Karpas-422 (cell line): ENCODE data around the gene CAPN12. TPM values are rescaled to one million over a fixed set of nuclear protein-coding genes. Genes with fewer than 3 reads are reported as not detected.

Experiments
- DNase-seq: peaks from one replicate; pipeline ENCODE4 v3.0.0-alpha.2; 2015
- H2AFZ ChIP-seq: fragments of 200-600 bp; sonication (generic); 2 replicates; pipeline ENCODE4 v1.6.1; 2014; ENCODE audit warnings: antibody characterized with exemption, low read length, mixed read lengths
- H3K27ac ChIP-seq: fragments of 200-600 bp; sonication (generic); 2 replicates; pipeline ENCODE4 v1.5.1; 2014; ENCODE audit warnings: mild to moderate bottlenecking, low read length, moderate library complexity
- H3K27me3 ChIP-seq: fragments of 200-600 bp; sonication (generic); 2 replicates; pipeline ENCODE4 v1.6.1; 2014; ENCODE audit warnings: low read length, mixed read lengths
- H3K36me3 ChIP-seq: fragments of 200-600 bp; sonication (generic); 2 replicates; pipeline ENCODE4 v1.6.1; 2014; ENCODE audit warnings: low read length, mixed read lengths; ENCODE audit not compliant: insufficient read depth
- H3K4me1 ChIP-seq: fragments of 200-600 bp; sonication (generic); 2 replicates; pipeline ENCODE4 v1.6.1; 2014; ENCODE audit warnings: mild to moderate bottlenecking, low read length, mixed read lengths
- H3K4me2 ChIP-seq: fragments of 200-600 bp; sonication (generic); 2 replicates; pipeline ENCODE4 v1.6.1; 2014; ENCODE audit warnings: low read length, low read depth, mild to moderate bottlenecking; ENCODE audit not compliant: poor library complexity, severe bottlenecking
- H3K4me3 ChIP-seq: fragments of 200-600 bp; sonication (generic); 2 replicates; pipeline ENCODE4 v1.5.1; 2014; ENCODE audit warnings: mild to moderate bottlenecking, antibody characterized with exemption, low read length, mixed read lengths
- H3K79me2 ChIP-seq: fragments of 200-600 bp; sonication (generic); 2 replicates; pipeline ENCODE4 v1.6.1; 2014; ENCODE audit warnings: mild to moderate bottlenecking, low read length, mixed read lengths
- H3K9ac ChIP-seq: fragments of 200-600 bp; sonication (generic); 2 replicates; pipeline ENCODE4 v1.6.0; 2014; ENCODE audit warnings: low read length
- H3K9me2 ChIP-seq: fragments of 200-600 bp; sonication (generic), shearing (Covaris generic); replicated peaks from 2 replicates; pipeline ENCODE4 v1.6.0; 2014; ENCODE audit warnings: mild to moderate bottlenecking, low read length, moderate library complexity; ENCODE audit not compliant: insufficient read depth
- H3K9me3 ChIP-seq: fragments of 300-700, 200-600 bp; sonication (generic); 2 replicates; pipeline ENCODE4 v1.6.1; 2014; ENCODE audit warnings: low read length, mixed read lengths
- H4K20me1 ChIP-seq: fragments of 200-600 bp; sonication (generic); 2 replicates; pipeline ENCODE4 v1.6.1; 2014; ENCODE audit warnings: mild to moderate bottlenecking, antibody characterized with exemption, low read length, low read depth; ENCODE audit not compliant: insufficient read depth
- total RNA-seq: library from RNA; depleted of rRNA; stranded (reverse); fragments of >200 nt; shearing (Covaris generic); gene quantifications from 2 replicates; pipeline ENCODE4 v1.2.3, GENCODE V29; 2014; ENCODE audit warnings: low replicate concordance

Gene CAPN12
- total RNA-seq, 1 experiment from 2014 or later, result not detected

DNA sequence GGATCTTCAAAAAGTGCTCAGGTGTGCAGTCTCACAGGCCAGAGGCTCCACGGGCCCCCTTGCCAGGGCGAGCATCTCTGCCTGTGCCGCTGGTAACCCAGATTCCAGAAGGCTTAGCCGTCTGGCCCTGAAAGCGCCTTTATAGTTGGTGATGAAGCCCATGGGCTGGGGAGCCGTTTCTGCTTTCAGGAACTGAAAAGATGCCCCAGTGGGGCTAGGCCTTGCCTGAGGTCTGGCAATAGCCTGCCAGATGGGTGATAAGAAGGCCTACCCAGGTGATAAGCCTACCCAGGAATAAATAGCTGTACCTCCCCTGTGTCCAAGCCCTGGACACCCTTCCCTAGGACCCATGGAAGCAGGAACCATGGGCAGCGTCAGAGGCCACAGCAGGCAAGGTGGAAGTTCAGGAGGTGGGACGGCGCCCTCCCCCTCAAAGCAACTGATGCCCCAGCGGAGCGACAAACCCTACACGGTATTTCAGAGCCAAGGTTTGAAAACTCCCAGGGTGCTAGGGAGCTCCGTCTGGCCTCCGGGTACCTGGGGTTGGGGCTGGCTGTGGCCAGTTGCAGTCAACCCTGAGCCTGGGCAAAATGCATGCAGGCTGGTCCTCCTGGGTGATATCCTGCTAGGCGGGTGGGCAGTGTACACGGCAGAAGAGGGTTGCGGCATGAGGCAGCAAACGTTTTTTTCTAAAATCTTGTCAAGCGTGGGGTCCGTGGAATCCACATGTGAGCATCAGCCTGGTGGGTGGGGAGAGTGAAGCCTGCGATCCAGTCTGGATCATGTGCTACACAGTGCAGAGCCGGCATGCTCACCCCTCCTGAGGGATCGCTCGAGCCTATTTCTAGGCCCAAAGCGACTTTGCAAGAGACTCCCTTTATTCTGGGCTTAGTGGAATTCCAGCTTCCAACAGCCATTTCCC, 51.6 kb downstream of the CAPN12 start:
- Histone ChIP-seq H4K20me1 (peaks cover 11% of the 10 kb centered on the region; the same call in 1 of the 2 replicates), H3K4me3 (no peak overlapping the region), H3K27me3 (no peaks in the 10 kb centered on the region), H3K36me3 (no peaks in the 10 kb centered on the region), H3K27ac (no peak overlapping the region), H3K79me2 (peaks cover 94% of the 10 kb centered on the region), H3K4me1 (peaks cover 39% of the 10 kb centered on the region), H3K9me2 (no peaks in the 10 kb centered on the region), H3K4me2 (no peak overlapping the region), H3K9ac (no peak overlapping the region), H3K9me3 (no peaks in the 10 kb centered on the region), H2AFZ (no peak overlapping the region)
- no peak for DNase-seq

DNA sequence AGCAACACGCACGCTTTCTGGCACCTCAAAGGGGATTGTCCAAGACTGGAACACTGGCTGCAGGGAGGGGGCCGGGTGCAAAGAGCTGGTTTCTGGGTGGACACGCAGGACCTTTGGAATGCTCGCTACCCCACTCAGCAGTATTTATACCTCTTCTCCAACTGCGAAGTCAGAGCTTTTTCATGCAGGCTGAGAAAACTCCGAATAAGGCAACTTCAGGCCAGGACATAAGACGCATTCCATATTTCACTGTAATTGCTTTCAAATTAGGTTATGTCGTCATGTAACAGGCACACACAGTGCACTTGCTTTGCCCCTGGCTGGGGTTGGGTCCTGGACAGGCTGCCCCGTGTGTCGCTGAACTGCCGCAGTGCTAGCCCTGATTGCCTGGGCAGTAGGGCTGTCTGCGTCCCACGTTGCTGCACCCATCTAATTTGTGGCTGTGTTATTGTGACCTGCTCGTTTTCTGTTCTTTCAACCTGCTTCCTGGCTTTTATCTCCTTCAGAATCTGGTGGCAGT, 52.3 kb downstream of the CAPN12 start:
- H3K4me2 ChIP-seq, result no peak overlapping the region
- H3K27me3 ChIP-seq, result no peaks in the 10 kb centered on the region
- H3K27ac ChIP-seq, result no peak overlapping the region
- H3K4me1 ChIP-seq, result peaks cover 39% of the 10 kb centered on the region
- H3K79me2 ChIP-seq, result peaks cover 96% of the 10 kb centered on the region
- no peaks in the 10 kb centered on the region for H3K9me2 ChIP-seq
- no peak overlapping the region for H3K9ac ChIP-seq
- no peaks in the 10 kb centered on the region for H3K9me3 ChIP-seq
- H3K36me3 ChIP-seq, result no peaks in the 10 kb centered on the region
- H4K20me1 ChIP-seq, result peaks cover 11% of the 10 kb centered on the region; the same call in 1 of the 2 replicates
- DNase-seq, result no peak
- H2AFZ ChIP-seq, result no peak overlapping the region
- no peak overlapping the region for H3K4me3 ChIP-seq

DNA sequence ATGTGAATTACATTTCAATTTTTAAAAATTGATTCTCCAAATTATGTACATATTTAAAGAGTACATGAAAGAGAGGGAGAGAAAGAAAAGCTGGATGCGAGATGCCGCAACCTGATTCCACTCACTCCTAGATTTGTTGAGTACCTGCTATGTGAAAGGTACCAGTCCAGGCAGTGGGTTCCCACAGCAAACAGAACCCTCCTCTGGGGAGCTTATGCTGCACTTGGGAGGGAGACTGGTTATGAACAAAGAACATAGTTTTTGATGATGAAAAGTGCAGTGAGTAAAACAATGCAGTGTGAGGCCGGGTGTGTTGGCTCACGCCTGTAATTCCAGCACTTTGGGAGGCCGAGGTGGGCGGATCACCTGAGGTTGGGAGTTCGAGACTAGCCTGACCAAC, 53.4 kb downstream of the CAPN12 start:
- no peak overlapping the region for H3K4me3 ChIP-seq
- H2AFZ ChIP-seq, result no peak overlapping the region
- H3K79me2 ChIP-seq, result peaks cover 95% of the 10 kb centered on the region
- no peak for DNase-seq
- peaks cover 46% of the 10 kb centered on the region for H3K4me1 ChIP-seq
- no peak overlapping the region for H3K4me2 ChIP-seq
- no peaks in the 10 kb centered on the region for H3K27me3 ChIP-seq
- H3K9me3 ChIP-seq, result no peaks in the 10 kb centered on the region
- peaks cover 4% of the 10 kb centered on the region; the same call in 1 of the 2 replicates for H4K20me1 ChIP-seq
- no peak overlapping the region for H3K27ac ChIP-seq
- H3K9ac ChIP-seq, result no peak overlapping the region
- no peaks in the 10 kb centered on the region for H3K36me3 ChIP-seq
- H3K9me2 ChIP-seq, result no peaks in the 10 kb centered on the region

DNA sequence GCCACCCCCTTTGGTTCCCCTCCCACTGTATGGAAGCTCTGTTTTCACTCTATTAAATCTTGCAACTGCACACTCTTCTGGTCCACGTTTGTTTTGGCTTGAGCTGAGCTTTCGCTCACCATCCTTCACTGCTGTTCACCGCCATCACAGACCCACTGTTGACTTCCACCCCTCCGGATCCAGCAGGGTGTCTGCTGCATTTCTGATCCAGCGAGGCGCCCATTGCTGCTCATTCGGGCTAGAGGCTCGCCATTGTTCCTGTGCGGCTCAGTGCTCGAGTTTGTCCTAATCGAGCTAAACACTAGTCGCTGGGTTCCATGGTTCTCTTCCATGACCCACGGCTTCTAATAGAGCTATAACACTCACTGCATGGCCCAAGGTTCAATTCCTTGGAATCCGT, 54.1 kb downstream of the CAPN12 start:
- Histone ChIP-seq H3K36me3 (no peaks in the 10 kb centered on the region), H3K4me2 (no peak overlapping the region), H3K9me3 (no peaks in the 10 kb centered on the region), H3K9ac (no peak overlapping the region), H4K20me1 (peaks cover 4% of the 10 kb centered on the region; the same call in 1 of the 2 replicates), H2AFZ (no peak overlapping the region), H3K27ac (no peak overlapping the region), H3K9me2 (no peaks in the 10 kb centered on the region), H3K27me3 (no peaks in the 10 kb centered on the region), H3K4me1 (peaks cover 47% of the 10 kb centered on the region), H3K4me3 (no peak overlapping the region), H3K79me2 (peaks cover 95% of the 10 kb centered on the region)
- DNase-seq, result no peak

DNA sequence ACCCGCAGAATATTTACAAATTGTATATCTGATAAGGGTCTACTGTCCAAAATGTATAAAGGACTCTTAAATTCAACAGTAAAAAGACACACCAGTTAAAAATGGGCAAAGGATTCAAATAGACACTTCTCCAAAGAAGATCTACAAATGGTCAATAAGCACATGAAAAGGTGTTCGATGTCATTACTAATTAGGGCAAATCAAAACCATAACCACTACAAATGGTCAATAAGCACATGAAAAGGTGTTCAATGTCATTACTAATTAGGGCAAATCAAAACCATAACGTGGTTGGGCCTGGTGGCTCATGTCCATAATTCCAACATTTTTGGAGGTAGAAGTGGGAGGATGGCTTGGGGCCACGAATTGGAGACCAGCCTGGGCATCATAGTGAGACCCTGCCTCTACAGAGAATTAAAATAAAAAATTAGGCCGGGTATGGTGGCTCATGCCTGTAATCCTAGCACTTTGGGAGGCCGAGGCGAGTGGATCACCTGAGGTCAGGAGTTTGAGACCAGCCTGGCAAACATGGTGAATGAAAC, 56.4 kb downstream of the CAPN12 start:
- Histone ChIP-seq H3K79me2 (peaks cover 97% of the 10 kb centered on the region), H3K36me3 (no peaks in the 10 kb centered on the region), H3K27me3 (no peaks in the 10 kb centered on the region), H4K20me1 (peaks cover 4% of the 10 kb centered on the region; the same call in 1 of the 2 replicates), H3K9ac (no peak overlapping the region), H3K27ac (no peak overlapping the region), H3K4me2 (no peak overlapping the region), H3K9me2 (no peaks in the 10 kb centered on the region), H2AFZ (no peak overlapping the region), H3K4me3 (no peak overlapping the region), H3K9me3 (no peaks in the 10 kb centered on the region), H3K4me1 (peaks cover 36% of the 10 kb centered on the region)
- no peak for DNase-seq

DNA sequence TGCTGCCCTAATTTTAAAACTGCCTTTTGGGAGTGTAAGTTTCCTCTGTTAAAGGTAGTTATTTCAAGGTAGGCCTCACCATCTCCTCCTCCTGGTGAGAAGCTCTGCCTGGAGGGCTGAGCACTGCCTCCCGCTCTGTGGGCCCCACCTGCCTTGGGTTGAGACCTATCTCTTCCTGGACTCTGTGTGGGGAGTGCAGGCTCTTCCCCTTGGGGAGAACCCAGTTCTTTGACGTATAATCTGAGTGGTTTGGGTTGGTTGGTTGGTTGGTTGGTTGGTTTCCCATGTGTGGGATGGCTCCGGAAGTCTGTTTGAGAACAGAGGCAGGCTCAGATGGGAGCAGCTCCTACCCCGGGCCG, 57.8 kb downstream of the CAPN12 start:
- Histone ChIP-seq H3K9me2 (no peaks in the 10 kb centered on the region), H4K20me1 (peaks cover 4% of the 10 kb centered on the region; the same call in 1 of the 2 replicates), H3K36me3 (0 out of 2 replicates have a peak, but pooled peaks cover under 1% of the 10 kb centered on the region), H3K9ac (no peak overlapping the region), H3K4me2 (no peak overlapping the region), H3K27me3 (no peaks in the 10 kb centered on the region), H2AFZ (no peak overlapping the region), H3K4me3 (no peak overlapping the region), H3K4me1 (peaks cover 33% of the 10 kb centered on the region), H3K27ac (no peak overlapping the region), H3K79me2 (peaks cover 97% of the 10 kb centered on the region), H3K9me3 (no peaks in the 10 kb centered on the region)
- DNase-seq, result no peak

DNA sequence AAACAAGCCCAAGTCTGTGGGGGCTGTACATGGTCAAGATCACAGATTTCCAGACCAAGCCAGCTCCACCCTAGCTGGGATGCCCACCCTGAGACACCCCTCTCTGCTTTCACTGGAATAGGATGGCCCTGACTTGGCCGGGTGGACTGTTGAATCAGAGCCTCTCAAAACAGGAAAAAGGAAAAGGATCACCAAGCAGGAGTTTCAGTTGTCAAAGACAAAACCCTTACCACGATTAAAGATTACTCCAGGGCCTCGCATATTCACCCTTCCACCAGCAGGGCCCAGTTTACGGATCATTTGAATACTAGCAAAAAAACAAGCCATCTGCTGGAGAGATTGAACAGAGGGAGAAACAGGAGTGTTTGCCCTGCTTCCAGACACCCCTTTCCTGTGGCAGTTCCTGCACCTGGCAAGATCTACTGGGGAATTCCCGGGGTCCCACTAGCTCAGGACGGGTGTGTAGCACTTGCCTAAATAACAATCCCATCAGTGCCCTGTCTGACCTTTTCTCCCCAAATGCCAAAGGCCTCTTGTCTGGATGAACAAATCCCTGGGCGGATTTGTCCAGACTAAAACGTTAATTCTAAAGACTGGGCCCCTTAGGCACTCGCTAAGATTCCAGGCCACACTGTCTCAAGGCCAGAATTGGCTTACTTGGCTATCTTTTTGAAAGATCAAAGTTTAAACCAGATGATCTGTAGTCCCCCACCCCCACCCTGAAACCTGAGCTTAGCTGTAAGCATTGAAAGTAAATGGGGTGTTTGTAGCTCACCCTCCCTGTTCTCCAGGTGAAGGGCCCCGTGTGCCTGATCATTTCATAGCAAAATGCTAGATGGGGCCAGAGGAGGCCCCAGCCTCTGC, 58.4 kb downstream of the CAPN12 start:
- H3K27ac ChIP-seq, result peak overlapping the region; percentile 44
- no peak overlapping the region for H3K4me2 ChIP-seq

More for the DNA sequence above, 58.4 kb downstream of the CAPN12 start:
- Histone ChIP-seq H3K27me3 (no peaks in the 10 kb centered on the region), H3K9ac (peak overlapping the region; percentile 11; the same call in 1 of the 2 replicates), H3K4me1 (peaks cover 33% of the 10 kb centered on the region), H4K20me1 (peaks cover 4% of the 10 kb centered on the region; the same call in 1 of the 2 replicates), H3K36me3 (0 out of 2 replicates have a peak, but pooled peaks cover 3% of the 10 kb centered on the region), H2AFZ (no peak overlapping the region), H3K9me2 (no peaks in the 10 kb centered on the region), H3K9me3 (no peaks in the 10 kb centered on the region), H3K4me3 (no peak overlapping the region), H3K79me2 (peaks cover 98% of the 10 kb centered on the region)
- no peak for DNase-seq
